Adrenal gland (tissue), 5 donors: ENCODE data around the gene GRID1.

ENCODE experiments used
- POLR2A ChIP-seq, 2 donors: fragments of 450-650 bp; IDR thresholded peaks; one replicate each; pipeline ENCODE4 v1.6.1; 2017; ENCODE audit warnings: antibody characterized with exemption in 2 of 2, mild to moderate bottlenecking in 2 of 2, moderate library complexity in 1 of 2
- TF ChIP-seq, protein P1 (sequence below), 6 experiments: fragments of 450-650 bp in 4 of 6; fragments of 200-600 bp in 2 of 6; sonication (generic) in 1 of 6; IDR thresholded peaks; 1 replicate in 5 of 6; 2 replicates in 1 of 6; pipeline versions ENCODE4 v1.5.1 to v1.8.0; 2016 to 2021; ENCODE audit warnings: antibody characterized with exemption in 6 of 6, mild to moderate bottlenecking in 2 of 6, moderate library complexity in 1 of 6
- donor health status: DM: no; HTN: no; CAD: no.

DNA sequence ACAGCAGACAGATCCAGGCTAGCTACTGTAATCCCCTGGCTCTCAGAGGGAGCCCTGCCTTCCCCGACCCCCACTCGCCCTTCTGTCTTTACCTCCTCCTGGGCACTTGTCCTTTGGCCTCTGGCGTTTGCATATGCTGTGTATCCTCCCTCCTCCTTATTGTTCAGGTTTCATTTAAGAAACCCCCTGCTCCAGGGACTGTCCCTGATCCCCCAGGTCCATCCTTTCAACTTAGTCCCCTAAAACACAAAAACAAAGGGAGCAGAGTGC lies 25.7 kb downstream of the GRID1 start:
- TF ChIP-seq, protein P1, sequence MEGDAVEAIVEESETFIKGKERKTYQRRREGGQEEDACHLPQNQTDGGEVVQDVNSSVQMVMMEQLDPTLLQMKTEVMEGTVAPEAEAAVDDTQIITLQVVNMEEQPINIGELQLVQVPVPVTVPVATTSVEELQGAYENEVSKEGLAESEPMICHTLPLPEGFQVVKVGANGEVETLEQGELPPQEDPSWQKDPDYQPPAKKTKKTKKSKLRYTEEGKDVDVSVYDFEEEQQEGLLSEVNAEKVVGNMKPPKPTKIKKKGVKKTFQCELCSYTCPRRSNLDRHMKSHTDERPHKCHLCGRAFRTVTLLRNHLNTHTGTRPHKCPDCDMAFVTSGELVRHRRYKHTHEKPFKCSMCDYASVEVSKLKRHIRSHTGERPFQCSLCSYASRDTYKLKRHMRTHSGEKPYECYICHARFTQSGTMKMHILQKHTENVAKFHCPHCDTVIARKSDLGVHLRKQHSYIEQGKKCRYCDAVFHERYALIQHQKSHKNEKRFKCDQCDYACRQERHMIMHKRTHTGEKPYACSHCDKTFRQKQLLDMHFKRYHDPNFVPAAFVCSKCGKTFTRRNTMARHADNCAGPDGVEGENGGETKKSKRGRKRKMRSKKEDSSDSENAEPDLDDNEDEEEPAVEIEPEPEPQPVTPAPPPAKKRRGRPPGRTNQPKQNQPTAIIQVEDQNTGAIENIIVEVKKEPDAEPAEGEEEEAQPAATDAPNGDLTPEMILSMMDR (IDR thresholded peaks at IDR 0.05) = no peak
- TF ChIP-seq POLR2A (IDR thresholded peaks at IDR 0.05) = no peak
